HepG2 (cell line): Measurements from ENCODE around the gene TMEM114. TPM values are rescaled to one million over a fixed set of nuclear protein-coding genes. Genes with fewer than 3 reads are reported as not detected.

Experiments
- FOXP1 ChIP-seq, 2 experiments: fragments of 450-650 bp in 1 of 2; IDR thresholded peaks; 2 replicates each; pipeline ENCODE4 v1.6.1; 2017 to 2018; ENCODE audit warnings: antibody characterized with exemption in 1 of 2
- SMAD1 ChIP-seq: sonication (generic); formaldehyde crosslinking; IDR thresholded peaks from 2 replicates; pipeline ENCODE4 v1.4.0; 2020; ENCODE audit warnings: missing genetic modification reagents, low read depth, mild to moderate bottlenecking, borderline replicate concordance
- SOX13 ChIP-seq, 3 experiments: fragments of 450-650 bp in 1 of 3; sonication (generic) in 1 of 3; formaldehyde crosslinking in 1 of 3; IDR thresholded peaks in 2 of 3; conservative IDR thresholded peaks in 1 of 3; 2 replicates each; pipeline versions ENCODE4 v1.5.0 to v1.6.1; 2016 to 2020; ENCODE audit warnings: antibody characterized with exemption in 1 of 3, mild to moderate bottlenecking in 1 of 3, missing compliant biosample characterization in 1 of 3, missing genetic modification reagents in 1 of 3, moderate library complexity in 1 of 3
- ZNF367 ChIP-seq: sonication (generic); formaldehyde crosslinking; IDR thresholded peaks from 2 replicates; pipeline ENCODE4 v1.4.0; 2020; ENCODE audit warnings: missing genetic modification reagents, borderline replicate concordance
- polyA plus RNA-seq, 8 experiments: library from polyadenylated mRNA; depleted of rRNA in 3 of 8; stranded (reverse) in 7 of 8; unstranded in 1 of 8; fragments of >200 nt; fragmentation: Illumina TruSeq in 4 of 8; extraction: Trizol in 4 of 8; gene quantifications; 2 replicates each; pipeline versions ENCODE4 v1.2.1 to v1.2.3, GENCODE V29; 2011 to 2016; ENCODE audit warnings: low read depth in 4 of 8, missing spikeins in 1 of 8, mixed read lengths in 1 of 8; ENCODE audit not compliant: insufficient read depth in 1 of 8
- total RNA-seq, 5 experiments: library from RNA; depleted of rRNA; stranded (reverse); fragments of >200 nt; fragmentation: Illumina TruSeq; extraction: Trizol; gene quantifications; 2 replicates each; pipeline ENCODE4 v1.2.3, GENCODE V29; 2016; ENCODE audit warnings: low read depth in 1 of 5
- TF ChIP-seq, protein P1 (sequence below): sonication (generic); formaldehyde crosslinking; IDR thresholded peaks from 2 replicates; pipeline ENCODE4 v1.5.1; 2020; ENCODE audit warnings: missing genetic modification reagents, mild to moderate bottlenecking, borderline replicate concordance
- TF ChIP-seq, protein P2 (sequence below): sonication (generic); formaldehyde crosslinking; IDR thresholded peaks from 2 replicates; pipeline ENCODE4 v1.5.1; 2020; ENCODE audit warnings: missing genetic modification reagents, mild to moderate bottlenecking, borderline replicate concordance

Gene TMEM114
- total and polyA plus RNA-seq, 2 of the 13 experiments (the other 11 are each of a cell fraction or from before 2014, with no cell fraction given) = not detected

DNA sequence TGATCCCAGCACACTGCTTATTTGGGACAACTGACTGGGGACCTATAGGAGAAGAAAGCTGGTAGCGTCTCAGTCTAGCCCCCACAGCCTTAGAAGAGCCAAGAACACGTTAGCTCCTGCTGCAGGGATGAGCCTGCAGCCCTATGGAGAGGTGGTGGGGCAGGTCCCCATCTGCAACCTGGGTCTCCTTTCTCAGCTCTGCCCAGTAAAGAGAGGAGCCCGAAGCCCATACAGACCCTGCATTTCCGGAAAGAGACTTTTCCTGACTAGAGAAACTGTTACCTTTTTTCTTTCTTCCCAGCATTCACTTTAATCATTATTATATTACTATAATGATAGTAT is 32.0 kb upstream of the TMEM114 start (continued):
- TF ChIP-seq, protein P1, sequence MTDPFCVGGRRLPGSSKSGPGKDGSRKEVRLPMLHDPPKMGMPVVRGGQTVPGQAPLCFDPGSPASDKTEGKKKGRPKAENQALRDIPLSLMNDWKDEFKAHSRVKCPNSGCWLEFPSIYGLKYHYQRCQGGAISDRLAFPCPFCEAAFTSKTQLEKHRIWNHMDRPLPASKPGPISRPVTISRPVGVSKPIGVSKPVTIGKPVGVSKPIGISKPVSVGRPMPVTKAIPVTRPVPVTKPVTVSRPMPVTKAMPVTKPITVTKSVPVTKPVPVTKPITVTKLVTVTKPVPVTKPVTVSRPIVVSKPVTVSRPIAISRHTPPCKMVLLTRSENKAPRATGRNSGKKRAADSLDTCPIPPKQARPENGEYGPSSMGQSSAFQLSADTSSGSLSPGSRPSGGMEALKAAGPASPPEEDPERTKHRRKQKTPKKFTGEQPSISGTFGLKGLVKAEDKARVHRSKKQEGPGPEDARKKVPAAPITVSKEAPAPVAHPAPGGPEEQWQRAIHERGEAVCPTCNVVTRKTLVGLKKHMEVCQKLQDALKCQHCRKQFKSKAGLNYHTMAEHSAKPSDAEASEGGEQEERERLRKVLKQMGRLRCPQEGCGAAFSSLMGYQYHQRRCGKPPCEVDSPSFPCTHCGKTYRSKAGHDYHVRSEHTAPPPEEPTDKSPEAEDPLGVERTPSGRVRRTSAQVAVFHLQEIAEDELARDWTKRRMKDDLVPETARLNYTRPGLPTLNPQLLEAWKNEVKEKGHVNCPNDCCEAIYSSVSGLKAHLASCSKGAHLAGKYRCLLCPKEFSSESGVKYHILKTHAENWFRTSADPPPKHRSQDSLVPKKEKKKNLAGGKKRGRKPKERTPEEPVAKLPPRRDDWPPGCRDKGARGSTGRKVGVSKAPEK = 0 out of 2 replicates have a peak, but pooled peaks have one; percentile 25
- TF ChIP-seq FOXP1 (IDR thresholded peaks at IDR 0.05) (no peak), FOXP1 (CRISPR knock-in tag; IDR thresholded peaks at IDR 0.05) (no peak), SMAD1 (CRISPR knock-in tag) (no peak), SOX13 (IDR thresholded peaks at IDR 0.05) (no peak), SOX13 (CRISPR knock-in tag; conservative IDR thresholded peaks at IDR 0.05 in 1 of 2, IDR thresholded peaks at IDR 0.05 in 1 of 2) (no peak), ZNF367 (CRISPR knock-in tag) (no peak)
- TF ChIP-seq, protein P2, sequence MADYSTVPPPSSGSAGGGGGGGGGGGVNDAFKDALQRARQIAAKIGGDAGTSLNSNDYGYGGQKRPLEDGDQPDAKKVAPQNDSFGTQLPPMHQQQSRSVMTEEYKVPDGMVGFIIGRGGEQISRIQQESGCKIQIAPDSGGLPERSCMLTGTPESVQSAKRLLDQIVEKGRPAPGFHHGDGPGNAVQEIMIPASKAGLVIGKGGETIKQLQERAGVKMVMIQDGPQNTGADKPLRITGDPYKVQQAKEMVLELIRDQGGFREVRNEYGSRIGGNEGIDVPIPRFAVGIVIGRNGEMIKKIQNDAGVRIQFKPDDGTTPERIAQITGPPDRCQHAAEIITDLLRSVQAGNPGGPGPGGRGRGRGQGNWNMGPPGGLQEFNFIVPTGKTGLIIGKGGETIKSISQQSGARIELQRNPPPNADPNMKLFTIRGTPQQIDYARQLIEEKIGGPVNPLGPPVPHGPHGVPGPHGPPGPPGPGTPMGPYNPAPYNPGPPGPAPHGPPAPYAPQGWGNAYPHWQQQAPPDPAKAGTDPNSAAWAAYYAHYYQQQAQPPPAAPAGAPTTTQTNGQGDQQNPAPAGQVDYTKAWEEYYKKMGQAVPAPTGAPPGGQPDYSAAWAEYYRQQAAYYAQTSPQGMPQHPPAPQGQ (CRISPR knock-in tag) = no peak
- TF ChIP-seq, all 625 proteins: peak for 2
